ENCODE results near the gene ARHGEF10L.

ARHGEF10L gene

DNA sequence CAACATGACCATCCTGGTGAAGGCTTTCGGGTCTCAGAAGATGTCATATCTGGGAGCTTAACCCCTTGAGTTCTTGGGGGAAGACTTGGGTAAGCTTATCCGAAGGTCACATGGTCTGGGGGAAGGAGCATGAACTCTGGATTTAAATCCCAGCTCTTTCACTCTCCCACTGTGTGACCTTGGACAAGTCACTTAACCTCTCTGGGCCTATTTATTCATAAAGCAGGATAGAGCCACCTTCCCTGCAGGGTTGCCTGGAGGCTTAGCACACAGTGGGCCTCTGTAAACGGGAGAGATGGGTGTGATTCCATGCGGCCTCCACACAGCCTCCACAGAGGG is 8.2 kb upstream of the ARHGEF10L start:
- no peak overlapping the region for H3K4me3 ChIP-seq (ENCODE audit: low read depth, low read length)
- TF ChIP-seq, protein P1, sequence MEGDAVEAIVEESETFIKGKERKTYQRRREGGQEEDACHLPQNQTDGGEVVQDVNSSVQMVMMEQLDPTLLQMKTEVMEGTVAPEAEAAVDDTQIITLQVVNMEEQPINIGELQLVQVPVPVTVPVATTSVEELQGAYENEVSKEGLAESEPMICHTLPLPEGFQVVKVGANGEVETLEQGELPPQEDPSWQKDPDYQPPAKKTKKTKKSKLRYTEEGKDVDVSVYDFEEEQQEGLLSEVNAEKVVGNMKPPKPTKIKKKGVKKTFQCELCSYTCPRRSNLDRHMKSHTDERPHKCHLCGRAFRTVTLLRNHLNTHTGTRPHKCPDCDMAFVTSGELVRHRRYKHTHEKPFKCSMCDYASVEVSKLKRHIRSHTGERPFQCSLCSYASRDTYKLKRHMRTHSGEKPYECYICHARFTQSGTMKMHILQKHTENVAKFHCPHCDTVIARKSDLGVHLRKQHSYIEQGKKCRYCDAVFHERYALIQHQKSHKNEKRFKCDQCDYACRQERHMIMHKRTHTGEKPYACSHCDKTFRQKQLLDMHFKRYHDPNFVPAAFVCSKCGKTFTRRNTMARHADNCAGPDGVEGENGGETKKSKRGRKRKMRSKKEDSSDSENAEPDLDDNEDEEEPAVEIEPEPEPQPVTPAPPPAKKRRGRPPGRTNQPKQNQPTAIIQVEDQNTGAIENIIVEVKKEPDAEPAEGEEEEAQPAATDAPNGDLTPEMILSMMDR (IDR thresholded peaks at IDR 0.05; ENCODE audit: control insufficient read depth, extremely low read depth, insufficient read depth), result no peak
- DNase-seq (ENCODE audit: low read depth), result no peak

DNA sequence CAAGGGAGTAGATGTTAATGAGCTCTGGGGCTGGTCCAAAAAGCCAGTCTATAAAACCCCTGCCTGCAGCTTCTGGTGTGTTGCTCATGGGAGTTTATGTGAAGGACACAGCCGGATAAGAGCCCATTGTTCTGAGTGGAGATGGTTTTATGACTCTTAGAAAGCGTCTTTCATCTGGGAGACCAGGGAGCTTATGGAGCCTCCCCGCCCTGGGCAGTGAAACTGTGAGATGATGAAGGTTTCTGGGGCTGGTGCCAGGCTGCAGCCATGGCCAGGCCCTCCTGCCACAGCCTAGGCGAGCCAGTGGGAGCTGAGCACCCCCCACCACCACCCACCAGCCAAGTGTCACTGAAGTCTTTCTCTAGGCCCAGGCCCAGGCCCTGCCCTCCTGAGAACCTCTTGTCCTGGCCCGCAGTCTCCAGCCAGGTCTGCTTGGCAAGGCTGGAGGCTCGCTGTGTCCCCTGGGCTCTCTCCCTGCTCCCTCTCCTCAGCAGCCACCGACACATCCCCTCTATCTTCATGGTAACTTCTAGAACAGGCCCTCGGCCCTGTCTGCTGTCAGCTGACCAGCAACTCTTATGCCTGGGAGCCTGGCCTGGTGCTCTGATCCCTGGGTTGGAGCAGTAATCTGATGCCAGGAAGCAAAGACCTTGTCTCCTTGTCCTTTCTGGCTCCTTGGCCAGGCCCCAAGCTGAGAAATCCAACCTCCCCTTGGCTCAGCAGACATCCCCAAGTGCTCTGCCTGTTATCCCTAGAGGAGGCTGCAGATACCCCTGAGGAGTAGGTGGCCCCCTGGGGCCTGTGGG is 7.6 kb upstream of the ARHGEF10L start:
- DNase-seq (ENCODE audit: low read depth), result no peak
- TF ChIP-seq, protein P1 (IDR thresholded peaks at IDR 0.05; ENCODE audit: control insufficient read depth, extremely low read depth, insufficient read depth), result no peak
- no peak overlapping the region for H3K4me3 ChIP-seq (ENCODE audit: low read depth, low read length)

DNA sequence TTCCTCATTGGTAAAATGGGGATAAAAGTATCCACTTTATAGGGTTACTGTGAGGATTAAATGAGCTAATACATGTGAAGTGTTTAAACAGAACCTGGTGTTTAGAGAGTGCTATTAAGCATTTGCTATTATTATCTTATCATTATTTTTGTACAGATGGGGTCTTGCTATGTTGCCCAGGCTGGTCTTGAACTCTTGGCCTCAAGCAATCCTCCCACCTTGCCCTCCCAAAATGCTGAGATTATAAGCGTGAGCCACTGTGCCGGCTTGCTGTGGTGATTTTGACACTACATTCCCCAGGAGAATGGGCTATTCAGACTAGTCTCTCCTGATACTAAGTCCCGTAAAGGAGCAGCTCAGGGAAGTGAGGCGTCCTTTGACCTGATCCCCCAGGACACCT is 6.3 kb upstream of the ARHGEF10L start:
- DNase-seq (ENCODE audit: low read depth), result no peak
- no peak overlapping the region for H3K4me3 ChIP-seq (ENCODE audit: low read depth, low read length)
- TF ChIP-seq, protein P1 (IDR thresholded peaks at IDR 0.05; ENCODE audit: control insufficient read depth, extremely low read depth, insufficient read depth), result no peak

GRCh38 chr1:17535300-17535936 is 4.1 kb upstream of the ARHGEF10L start:
- TF ChIP-seq, protein P1 (IDR thresholded peaks at IDR 0.05; ENCODE audit: control insufficient read depth, extremely low read depth, insufficient read depth), result no peak
- no peak for DNase-seq (ENCODE audit: low read depth)
- H3K4me3 ChIP-seq (ENCODE audit: low read depth, low read length), result no peak overlapping the region

DNA sequence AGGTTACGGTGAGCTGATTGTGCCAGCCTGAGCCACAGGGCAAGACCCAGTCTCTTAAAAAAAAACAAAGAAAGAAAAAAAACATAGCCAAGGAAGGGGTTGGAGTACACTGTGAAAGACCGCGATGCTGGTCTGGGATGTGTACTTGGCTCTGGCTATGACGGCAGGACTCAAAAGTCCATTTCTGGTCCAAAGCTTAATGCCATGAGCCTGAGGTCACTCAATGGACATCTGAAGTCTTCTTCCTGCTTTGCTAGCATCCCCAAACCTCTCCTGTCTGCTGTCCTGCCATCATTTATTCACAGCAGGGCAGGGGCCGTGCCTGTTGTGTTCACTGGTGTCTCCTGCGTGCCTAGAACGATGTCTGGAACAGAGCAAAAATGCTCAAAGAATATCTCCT is 1.5 kb upstream of the ARHGEF10L start:
- TF ChIP-seq, protein P1 (IDR thresholded peaks at IDR 0.05; ENCODE audit: control insufficient read depth, extremely low read depth, insufficient read depth), result no peak
- no peak overlapping the region for H3K4me3 ChIP-seq (ENCODE audit: low read depth, low read length)
- DNase-seq (ENCODE audit: low read depth), result no peak

GRCh38 chr1:17538428-17539117 is 925 bp upstream of the ARHGEF10L start:
- no peak for DNase-seq (ENCODE audit: low read depth)
- H3K4me3 ChIP-seq (ENCODE audit: low read depth, low read length), result no peak overlapping the region
- TF ChIP-seq, protein P1 (IDR thresholded peaks at IDR 0.05; ENCODE audit: control insufficient read depth, extremely low read depth, insufficient read depth), result no peak
